GM12878 (cell line): ENCODE measurements around the gene CCNL1.

Experiments
- CHD2 ChIP-seq: IDR thresholded peaks from 2 replicates; pipeline ENCODE4 v1.6.1; 2011; ENCODE audit warnings: low read depth, low read length, improper control_type of control experiment, borderline replicate concordance
- CTCF ChIP-seq, 3 experiments: IDR thresholded peaks in 2 of 3; conservative IDR thresholded peaks in 1 of 3; 2 replicates each; pipeline ENCODE4 v1.5.1; 2011; ENCODE audit warnings: low read depth in 3 of 3, low read length in 3 of 3, mild to moderate bottlenecking in 3 of 3, control low read depth in 2 of 3, moderate library complexity in 2 of 3, inconsistent platforms in 1 of 3, mixed read lengths in 1 of 3; ENCODE audit not compliant: control insufficient read depth in 2 of 3, insufficient read depth in 1 of 3; ENCODE audit errors: extremely low read depth in 1 of 3
- E2F4 ChIP-seq: IDR thresholded peaks from 2 replicates; pipeline ENCODE4 v1.6.1; 2012; ENCODE audit warnings: low read depth, low read length, improper control_type of control experiment
- EZH2 ChIP-seq: IDR thresholded peaks from 2 replicates; pipeline ENCODE4 v1.6.1; 2012; ENCODE audit warnings: low read depth, mild to moderate bottlenecking, control low read depth, inconsistent platforms, low read length, borderline replicate concordance; ENCODE audit not compliant: control insufficient read depth
- KDM1A ChIP-seq: fragments of 200-600 bp; sonication (generic); IDR thresholded peaks from 2 replicates; pipeline ENCODE4 v1.6.1; 2016; ENCODE audit warnings: borderline replicate concordance
- MAX ChIP-seq: IDR thresholded peaks from 2 replicates; pipeline ENCODE4 v1.6.1; 2012; ENCODE audit warnings: low read depth, low read length, improper control_type of control experiment
- NFYB ChIP-seq: IDR thresholded peaks from 2 replicates; pipeline ENCODE4 v1.6.1; 2011; ENCODE audit warnings: low read depth, mild to moderate bottlenecking, low read length, improper control_type of control experiment, moderate library complexity; ENCODE audit not compliant: insufficient read depth
- SIN3A ChIP-seq: IDR thresholded peaks from 2 replicates; pipeline ENCODE4 v1.6.1; 2012; ENCODE audit warnings: low read depth, low read length, improper control_type of control experiment
- TBL1XR1 ChIP-seq: IDR thresholded peaks from 2 replicates; pipeline ENCODE4 v1.6.1; 2012; ENCODE audit warnings: low read depth, low read length, improper control_type of control experiment
- YY1 ChIP-seq: IDR thresholded peaks from 2 replicates; pipeline ENCODE4 v1.6.1; 2011; ENCODE audit warnings: low read depth, mild to moderate bottlenecking, low read length

- TF ChIP-seq CTCF (IDR thresholded peaks at IDR 0.05 in 2 of 3, conservative IDR thresholded peaks at IDR 0.05 in 1 of 3; ENCODE audit: control insufficient read depth in 2 of 3, extremely low read depth in 1 of 3, insufficient read depth in 1 of 3, low read depth in 3 of 3, low read length in 3 of 3), result no peak
- TF ChIP-seq NFYB, result no peak
- TF ChIP-seq CHD2, result no peak
- TF ChIP-seq E2F4, result no peak
- no peak for TF ChIP-seq YY1
- TF ChIP-seq KDM1A, result no peak
- no peak for TF ChIP-seq TBL1XR1
- no peak for TF ChIP-seq MAX
- no peak for TF ChIP-seq EZH2
- no peak for TF ChIP-seq SIN3A
Measured at GRCh38 chr3:157103280-157103679, 56.7 kb downstream of the CCNL1 start.
